ENCODE measurements around the gene KIF21B. TPM values are rescaled to one million over a fixed set of nuclear protein-coding genes. Genes with fewer than 3 reads are reported as not detected.
"Not testable (repeated sequence)": the region's sequence is repeated elsewhere in the genome, so short reads cannot be mapped to it uniquely, and the experiment has no call there.

KIF21B gene
- total and polyA plus RNA-seq, 4 experiments from 2014 or later = 0.55 to 94.7 (median 50.4) TPM

DNA sequence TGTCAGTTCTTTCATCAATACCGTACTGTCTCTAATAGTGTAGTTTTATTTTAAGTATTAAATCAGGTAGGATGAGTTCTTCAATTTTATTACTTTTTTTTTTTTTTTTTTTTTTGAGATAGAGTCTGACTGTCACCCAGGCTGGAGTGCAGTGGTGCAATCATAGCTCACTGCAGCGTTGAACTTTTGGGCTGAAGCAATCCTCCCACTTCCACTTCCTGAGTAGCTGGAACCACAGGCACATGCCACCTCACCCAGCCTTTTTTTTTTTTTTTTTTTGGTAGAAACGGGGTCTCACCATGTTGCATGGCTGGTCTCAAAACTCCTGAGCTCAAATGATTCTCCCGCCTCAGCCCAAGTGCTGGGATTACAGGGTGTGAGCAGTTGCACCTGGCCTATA lies 84.6 kb downstream of the KIF21B start:
- H3K4me1 Mint-ChIP-seq = peaks cover 0 to 6% (median 0%) of the 10 kb centered on the region in 4 donors
- H3K4me3 ChIP-seq (ENCODE audit: low read length in 2 of 2) = no peak overlapping the region
- intact Hi-C loops (cut with micrococcal nuclease) = no loop called here
- no peak overlapping the region for H3K27ac ChIP-seq (ENCODE audit: low read depth, low read length)
- H3K27ac Mint-ChIP-seq = no peak overlapping the region
- no peaks in the 10 kb centered on the region for H3K36me3 ChIP-seq (ENCODE audit: insufficient read depth, low read length)
- peak in 4 of 5 donors; percentile 3 to 24 (median 8) for DNase-seq
- ChIA-PET POLR2A (ENCODE audit: partially characterized antibody) (no interaction called here), CTCF (ENCODE audit: partially characterized antibody) (interaction anchor here (0.6 to 1.2 kb wide), 4 partner anchors 22 to 317 kb away, joined by 3 to 4 read pairs (median 3); partner anchors contain the start of gene CACNA1S)
- H3K27me3 ChIP-seq (ENCODE audit: insufficient read depth, low read length) = no peaks in the 10 kb centered on the region
- H3K4me1 ChIP-seq (ENCODE audit: insufficient read depth, low read length) = peaks cover 11% of the 10 kb centered on the region
- peaks cover 4% of the 10 kb centered on the region in 2 donors for H3K36me3 Mint-ChIP-seq
- H3K4me3 Mint-ChIP-seq = no peak overlapping the region
- no peaks in the 10 kb centered on the region for H3K9me3 ChIP-seq (ENCODE audit: control insufficient read depth in 1 of 2, low read length in 2 of 2)
- no peaks in the 10 kb centered on the region for H3K27me3 Mint-ChIP-seq
- H3K9me3 Mint-ChIP-seq = peaks cover 0 to 15% (median 7%) of the 10 kb centered on the region in 8 donors

DNA sequence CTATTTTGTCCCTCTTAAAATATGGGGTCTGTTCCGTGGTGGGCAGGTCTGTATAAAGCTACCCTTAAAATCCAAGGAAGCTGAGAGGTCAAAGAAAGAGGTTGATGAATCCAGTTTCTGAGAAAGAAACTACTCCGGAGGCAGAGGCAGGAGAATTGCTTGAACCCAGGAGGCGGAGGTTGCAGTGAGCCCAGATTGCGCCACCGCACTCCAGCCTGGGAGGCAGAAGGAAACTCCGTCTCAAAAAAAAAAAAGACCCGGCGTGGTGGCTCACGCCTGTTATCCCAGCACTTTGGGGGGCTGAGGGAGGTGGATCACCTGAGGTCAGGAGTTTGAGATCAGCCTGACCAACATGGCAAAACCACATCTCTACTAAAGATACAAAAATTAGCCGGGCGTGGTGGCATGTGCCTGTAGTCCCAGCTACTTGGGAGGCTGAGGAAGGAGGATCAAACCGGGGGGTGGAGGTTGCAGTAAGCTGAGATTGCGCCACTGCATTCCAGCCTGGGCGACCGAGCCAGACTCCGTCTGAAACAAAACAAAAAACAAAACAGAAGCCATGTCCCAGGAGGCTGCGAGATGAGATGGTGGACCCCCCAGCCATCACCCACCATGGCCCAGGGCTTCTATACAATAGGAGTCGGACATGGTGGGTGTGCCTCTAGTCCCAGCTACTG lies 88.1 kb downstream of the KIF21B start:
- H3K9me3 Mint-ChIP-seq; H3K27me3 ChIP-seq (ENCODE audit: insufficient read depth, low read length); H3K9me3 ChIP-seq (ENCODE audit: control insufficient read depth in 1 of 2, low read length in 2 of 2); H3K27me3 Mint-ChIP-seq; H3K36me3 ChIP-seq (ENCODE audit: insufficient read depth, low read length); H3K27ac ChIP-seq (ENCODE audit: low read depth, low read length); H3K4me1 Mint-ChIP-seq; H3K27ac Mint-ChIP-seq; H3K4me3 Mint-ChIP-seq; H3K4me3 ChIP-seq (ENCODE audit: low read length in 2 of 2); intact Hi-C loops (cut with micrococcal nuclease); POLR2A ChIA-PET (ENCODE audit: partially characterized antibody); DNase-seq; H3K36me3 Mint-ChIP-seq; CTCF ChIA-PET (ENCODE audit: partially characterized antibody): not testable (repeated sequence)
- peaks cover 11% of the 10 kb centered on the region for H3K4me1 ChIP-seq (ENCODE audit: insufficient read depth, low read length)

DNA sequence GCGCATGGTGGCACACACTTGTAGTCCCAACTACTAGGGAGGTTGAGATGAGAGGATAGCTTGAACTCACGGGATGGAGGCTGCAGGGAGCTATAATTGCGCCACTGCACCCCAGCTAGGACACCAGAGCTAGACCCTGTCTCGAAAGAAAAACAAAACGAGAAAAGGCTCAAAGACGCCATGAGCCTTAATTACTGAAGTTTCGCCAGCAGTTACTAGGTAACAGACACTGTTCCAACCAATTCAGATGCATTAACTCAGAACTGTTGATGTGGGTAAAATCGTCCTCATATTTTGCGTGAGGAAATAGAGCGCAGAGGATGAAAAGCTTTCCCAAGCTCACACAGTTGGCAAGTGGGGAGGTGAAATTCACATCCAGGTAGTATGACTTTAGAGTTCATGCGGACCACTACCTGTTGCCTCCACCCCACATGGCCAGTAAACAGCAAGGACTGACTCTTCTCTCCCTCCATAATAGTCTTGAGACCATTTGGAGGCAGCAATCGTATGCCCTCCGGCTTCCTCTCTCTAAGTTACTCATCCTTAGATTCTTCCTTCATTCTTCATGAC lies 88.8 kb downstream of the KIF21B start:
- no peaks in the 10 kb centered on the region for H3K36me3 ChIP-seq (ENCODE audit: insufficient read depth, low read length)
- intact Hi-C loops (cut with micrococcal nuclease) = no loop called here
- no peak overlapping the region for H3K4me3 Mint-ChIP-seq

DNA sequence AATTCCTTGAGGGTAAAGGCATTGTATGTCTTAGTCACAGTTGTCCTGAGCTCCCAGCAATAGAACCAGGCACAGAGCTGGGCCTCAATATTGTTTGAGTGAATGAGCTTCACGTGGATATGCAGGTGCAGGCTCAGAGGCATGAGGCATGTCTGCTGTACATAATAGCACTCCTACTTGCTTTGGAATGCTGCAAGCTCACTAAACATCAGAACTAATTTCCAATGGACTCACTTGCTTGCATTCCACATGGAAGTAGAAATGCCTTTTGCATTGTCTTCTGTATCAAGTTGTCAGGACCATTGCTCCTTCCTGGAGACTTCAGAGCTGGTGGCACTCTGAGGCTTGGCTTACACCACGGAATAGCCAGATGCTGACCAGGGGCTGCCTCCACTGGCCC lies 91.7 kb downstream of the KIF21B start:
- Histone ChIP-seq H3K4me1 (ENCODE audit: insufficient read depth, low read length) (no peaks in the 10 kb centered on the region), H3K9me3 (ENCODE audit: control insufficient read depth in 1 of 2, low read length in 2 of 2) (no peaks in the 10 kb centered on the region), H3K4me3 (ENCODE audit: low read length in 2 of 2) (no peak overlapping the region), H3K27me3 (ENCODE audit: insufficient read depth, low read length) (no peaks in the 10 kb centered on the region), H3K36me3 (ENCODE audit: insufficient read depth, low read length) (no peaks in the 10 kb centered on the region), H3K27ac (ENCODE audit: low read depth, low read length) (no peak overlapping the region)
- Mint-ChIP-seq H3K27ac (no peak overlapping the region), H3K9me3 (no peaks in the 10 kb centered on the region), H3K4me3 (no peak overlapping the region), H3K4me1 (peaks cover 3 to 11% (median 5%) of the 10 kb centered on the region in 4 donors), H3K27me3 (no peaks in the 10 kb centered on the region), H3K36me3 (no peaks in the 10 kb centered on the region)
- DNase-seq = no peak
- POLR2A ChIA-PET (ENCODE audit: partially characterized antibody) = no interaction called here
- CTCF ChIA-PET (ENCODE audit: partially characterized antibody) = interaction anchor here (1.4 kb wide), 1 partner anchor 10 kb away, joined by 3 read pairs; no protein-coding TSS in a partner anchor
- intact Hi-C loops (cut with micrococcal nuclease) = no loop called here

More for the DNA sequence above, 88.8 kb downstream of the KIF21B start:
- H3K9me3 Mint-ChIP-seq = no peaks in the 10 kb centered on the region
- POLR2A ChIA-PET (ENCODE audit: partially characterized antibody) = no interaction called here
- CTCF ChIA-PET (ENCODE audit: partially characterized antibody) = no interaction called here
- Histone ChIP-seq H3K27ac (ENCODE audit: low read depth, low read length) (no peak overlapping the region), H3K9me3 (ENCODE audit: control insufficient read depth in 1 of 2, low read length in 2 of 2) (no peaks in the 10 kb centered on the region), H3K27me3 (ENCODE audit: insufficient read depth, low read length) (no peaks in the 10 kb centered on the region), H3K4me1 (ENCODE audit: insufficient read depth, low read length) (peaks cover 11% of the 10 kb centered on the region), H3K4me3 (ENCODE audit: low read length in 2 of 2) (no peak overlapping the region)
- no peaks in the 10 kb centered on the region for H3K27me3 Mint-ChIP-seq
- no peak for DNase-seq
- no peaks in the 10 kb centered on the region for H3K36me3 Mint-ChIP-seq
- peaks cover under 1 to 4% (median 1%) of the 10 kb centered on the region in 4 donors for H3K4me1 Mint-ChIP-seq
- no peak overlapping the region for H3K27ac Mint-ChIP-seq

DNA sequence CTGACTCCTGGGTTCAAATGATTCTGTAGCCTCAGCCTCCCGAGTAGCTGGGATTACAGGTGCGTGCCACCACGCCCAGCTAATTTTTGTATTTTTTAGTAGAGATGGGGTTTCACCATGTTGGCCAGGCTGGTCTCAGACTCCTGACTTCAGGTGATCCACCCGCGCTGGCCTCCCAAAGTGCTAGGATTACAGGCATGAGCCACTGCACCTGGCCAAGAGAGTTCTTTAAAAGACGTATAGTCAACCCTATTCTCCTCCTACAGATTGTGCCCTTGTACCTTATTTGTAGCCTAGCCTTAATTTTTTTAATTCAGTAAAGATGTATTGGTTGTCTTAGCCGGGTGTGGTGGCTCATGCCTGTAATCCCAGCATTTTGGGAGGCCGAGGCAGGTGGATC lies 93.2 kb downstream of the KIF21B start:
- H3K36me3 ChIP-seq (ENCODE audit: insufficient read depth, low read length); H3K9me3 ChIP-seq (ENCODE audit: control insufficient read depth in 1 of 2, low read length in 2 of 2); H3K36me3 Mint-ChIP-seq; CTCF ChIA-PET (ENCODE audit: partially characterized antibody); intact Hi-C loops (cut with micrococcal nuclease); H3K27me3 ChIP-seq (ENCODE audit: insufficient read depth, low read length); POLR2A ChIA-PET (ENCODE audit: partially characterized antibody); H3K4me1 ChIP-seq (ENCODE audit: insufficient read depth, low read length); H3K4me3 Mint-ChIP-seq; H3K27me3 Mint-ChIP-seq; H3K9me3 Mint-ChIP-seq; DNase-seq; H3K27ac ChIP-seq (ENCODE audit: low read depth, low read length); H3K27ac Mint-ChIP-seq; H3K4me3 ChIP-seq (ENCODE audit: low read length in 2 of 2): not testable (repeated sequence)
- peaks cover 5 to 16% (median 9%) of the 10 kb centered on the region in 4 donors for H3K4me1 Mint-ChIP-seq

DNA sequence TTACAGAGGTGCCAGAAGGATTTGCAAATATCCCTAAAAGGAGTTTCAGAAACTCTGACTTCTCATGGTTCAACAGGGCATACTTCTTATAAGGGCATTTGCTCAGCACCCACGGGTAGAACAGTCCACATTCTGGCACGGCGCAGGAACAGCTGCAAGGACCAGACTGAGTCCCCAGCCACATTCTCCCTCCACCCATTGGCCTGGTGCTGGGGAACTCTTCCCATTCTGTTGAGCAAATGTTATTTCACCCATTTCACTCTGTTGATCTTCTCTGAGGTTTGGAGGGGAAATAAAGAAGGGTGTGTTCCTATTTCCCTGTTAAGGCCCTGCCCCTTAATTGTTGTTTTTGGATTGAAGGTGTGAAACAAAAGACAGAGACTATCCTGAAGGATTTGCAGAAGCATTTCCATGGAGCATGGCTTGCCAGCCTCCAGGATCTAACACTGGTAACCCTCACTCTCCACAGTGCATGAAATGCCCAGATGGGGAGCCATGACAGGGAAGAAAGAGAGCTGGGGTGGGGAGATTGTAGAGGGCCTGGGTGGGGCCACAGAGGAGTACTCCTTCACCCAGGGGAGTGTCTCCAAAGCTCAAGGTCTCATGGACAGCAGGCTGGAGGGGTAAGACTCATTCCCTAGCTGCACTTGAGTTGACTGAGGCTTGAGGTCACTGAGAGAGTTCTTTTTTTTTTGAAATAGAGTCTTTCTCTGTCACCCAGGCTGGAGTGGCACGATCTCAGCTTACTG lies 93.8 kb downstream of the KIF21B start:
- H3K27me3 ChIP-seq (ENCODE audit: insufficient read depth, low read length) = no peaks in the 10 kb centered on the region
- no peak for DNase-seq
- POLR2A ChIA-PET (ENCODE audit: partially characterized antibody) = no interaction called here
- H3K27me3 Mint-ChIP-seq = peaks cover 2% of the 10 kb centered on the region in 2 donors
- no peaks in the 10 kb centered on the region for H3K36me3 ChIP-seq (ENCODE audit: insufficient read depth, low read length)
- H3K27ac ChIP-seq (ENCODE audit: low read depth, low read length) = no peak overlapping the region
- no peaks in the 10 kb centered on the region for H3K9me3 Mint-ChIP-seq
- intact Hi-C loops (cut with micrococcal nuclease) = no loop called here
- peaks cover 5 to 16% (median 9%) of the 10 kb centered on the region in 4 donors for H3K4me1 Mint-ChIP-seq
- CTCF ChIA-PET (ENCODE audit: partially characterized antibody) = no interaction called here
- H3K36me3 Mint-ChIP-seq = no peaks in the 10 kb centered on the region
- H3K4me3 Mint-ChIP-seq = no peak overlapping the region
- no peak overlapping the region for H3K4me3 ChIP-seq (ENCODE audit: low read length in 2 of 2)
- H3K4me1 ChIP-seq (ENCODE audit: insufficient read depth, low read length) = no peaks in the 10 kb centered on the region
- no peaks in the 10 kb centered on the region for H3K9me3 ChIP-seq (ENCODE audit: control insufficient read depth in 1 of 2, low read length in 2 of 2)
- H3K27ac Mint-ChIP-seq = no peak overlapping the region

DNA sequence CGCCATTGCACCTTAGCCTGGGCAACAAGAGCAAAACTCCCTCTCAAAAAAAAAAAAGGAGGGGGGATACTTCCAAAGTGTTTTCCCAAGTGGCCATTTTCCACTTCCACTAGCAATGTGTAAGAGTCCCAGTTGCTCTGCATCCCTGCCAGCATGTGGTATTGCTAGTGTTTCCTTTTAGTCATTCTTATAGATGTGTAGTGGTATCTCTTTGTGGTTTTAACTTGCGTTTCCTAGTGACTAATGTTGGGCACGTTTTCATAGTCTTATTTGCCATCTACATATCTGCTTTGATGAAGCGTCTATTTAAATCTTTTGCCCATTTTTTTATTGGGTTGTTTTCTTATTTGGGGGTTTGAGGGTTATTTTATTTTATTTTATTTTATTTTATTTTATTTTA lies 97.7 kb downstream of the KIF21B start:
- H3K4me3 ChIP-seq (ENCODE audit: low read length in 2 of 2) = no peak overlapping the region
- no peaks in the 10 kb centered on the region for H3K9me3 ChIP-seq (ENCODE audit: control insufficient read depth in 1 of 2, low read length in 2 of 2)
- Mint-ChIP-seq H3K4me1 (peaks cover 5 to 16% (median 9%) of the 10 kb centered on the region in 4 donors), H3K4me3 (no peak overlapping the region), H3K27me3 (peaks cover 2% of the 10 kb centered on the region in 2 donors), H3K27ac (no peak overlapping the region), H3K36me3 (no peaks in the 10 kb centered on the region), H3K9me3 (no peaks in the 10 kb centered on the region)
- no peak overlapping the region for H3K27ac ChIP-seq (ENCODE audit: low read depth, low read length)
- no peaks in the 10 kb centered on the region for H3K4me1 ChIP-seq (ENCODE audit: insufficient read depth, low read length)
- POLR2A ChIA-PET (ENCODE audit: partially characterized antibody) = no interaction called here
- no peaks in the 10 kb centered on the region for H3K36me3 ChIP-seq (ENCODE audit: insufficient read depth, low read length)
- intact Hi-C loops (cut with micrococcal nuclease) = no loop called here
- no peaks in the 10 kb centered on the region for H3K27me3 ChIP-seq (ENCODE audit: insufficient read depth, low read length)
- no peak for DNase-seq
- CTCF ChIA-PET (ENCODE audit: partially characterized antibody) = no interaction called here

Measured in CD4-positive, alpha-beta memory T cell (primary cell).